NCI-H146 (cell line): Measurements from ENCODE around the gene GNL2.
"Not testable (repeated sequence)": the region's sequence is repeated elsewhere in the genome, so short reads cannot be mapped to it uniquely, and the experiment has no call there.

ENCODE experiments used
- DNase-seq: peaks from one replicate; lab custom pipeline; 2025; lab: John Stamatoyannopoulos, UW

The GNL2 gene

GRCh38 chr1:37559957-37560379, 35.8 kb downstream of the GNL2 start:
- DNase-seq: not testable (repeated sequence)

GRCh38 chr1:37559080-37559479, 36.7 kb downstream of the GNL2 start:
- DNase-seq: no peak

GRCh38 chr1:37558411-37558810, 37.3 kb downstream of the GNL2 start:
- no peak for DNase-seq

DNA sequence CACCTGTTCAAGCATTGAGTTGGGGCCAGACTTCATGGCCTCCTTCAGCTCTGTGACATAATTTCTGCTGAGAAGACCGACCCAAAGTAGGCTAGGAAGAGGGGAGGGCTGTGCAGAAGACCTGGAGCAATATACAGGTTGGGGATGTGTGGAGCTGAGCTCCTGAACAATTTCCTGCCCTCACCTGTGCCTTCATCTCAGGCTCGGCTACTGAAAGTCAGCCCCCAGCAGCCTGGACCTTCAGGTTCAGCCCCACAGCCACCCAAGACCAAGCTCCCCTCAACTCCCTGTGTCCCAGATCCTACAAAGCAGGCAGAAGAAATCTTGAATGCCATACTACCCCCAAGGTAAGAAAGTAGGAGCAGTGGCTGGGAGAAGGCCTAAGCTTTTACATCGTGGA, 38.3 kb downstream of the GNL2 start:
- no peak for DNase-seq

- peak; percentile 91 for DNase-seq
Measured at GRCh38 chr1:37556712-37557196, 39.0 kb downstream of the GNL2 start, which contains the start of gene DNALI1. DNALI1 (plus strand) TSS chr1:37556940; CDS start chr1:37556995, 55 bp downstream.

- peak; percentile 86 for DNase-seq
Measured at GRCh38 chr1:37553927-37554808, 41.6 kb downstream of the GNL2 start, which contains the start of gene SNIP1. SNIP1 (minus strand) TSS chr1:37554293; CDS start chr1:37554229, 64 bp downstream.

DNA sequence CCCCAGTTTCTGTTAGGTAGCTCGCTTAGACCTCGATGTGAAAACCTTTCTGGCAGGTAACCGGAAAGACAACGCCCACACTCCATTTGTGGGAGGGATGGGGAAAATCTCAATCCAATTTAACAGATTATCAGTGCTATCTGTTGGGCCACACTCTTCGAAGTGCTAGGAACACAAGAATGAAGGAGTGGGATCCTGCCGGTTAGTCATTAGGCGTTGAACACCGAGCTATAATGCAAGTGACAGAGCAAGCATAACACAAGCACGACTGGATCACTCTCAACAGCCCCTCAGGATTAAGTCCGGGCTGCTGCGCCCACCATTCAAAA, 42.2 kb downstream of the GNL2 start:
- DNase-seq: no peak

DNA sequence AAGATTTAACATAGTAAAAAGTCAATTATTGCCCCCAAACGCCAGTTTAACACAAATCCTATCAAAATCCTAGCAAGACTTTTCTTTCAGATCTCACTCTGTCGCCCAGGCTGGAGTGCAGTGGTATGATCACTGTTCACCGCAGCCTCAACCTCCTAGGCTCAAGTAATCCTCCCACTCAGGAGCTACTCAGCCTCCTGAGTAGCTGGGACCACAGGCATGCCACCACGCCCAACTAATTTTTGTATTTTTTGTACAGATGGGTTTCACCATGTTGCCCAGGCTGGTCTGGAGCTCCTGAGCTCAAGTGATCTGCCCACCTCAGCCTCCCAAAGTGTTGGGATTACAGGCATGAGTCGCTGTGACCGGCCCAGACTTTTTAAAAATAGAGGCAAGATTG, 46.4 kb downstream of the GNL2 start:
- no peak for DNase-seq

DNA sequence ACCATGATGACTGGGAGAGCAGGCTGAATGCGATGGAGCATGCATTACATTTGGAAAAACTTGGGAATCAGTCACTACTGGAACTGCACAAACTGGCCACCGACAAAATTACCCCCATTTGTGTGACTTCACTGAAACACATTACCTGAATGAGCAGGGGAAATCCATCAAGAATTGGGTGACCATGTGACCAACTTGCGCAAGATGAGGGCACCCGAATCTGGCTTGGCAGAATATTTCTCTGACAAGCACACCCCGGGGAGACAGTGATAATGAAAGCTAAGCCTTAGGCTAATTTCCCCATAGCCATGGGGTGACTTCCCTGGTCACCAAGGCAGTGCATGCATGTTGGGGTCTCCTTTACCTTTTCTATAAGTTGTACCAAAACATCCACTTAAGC, 50.7 kb downstream of the GNL2 start:
- DNase-seq: no peak

- DNase-seq: no peak
Measured at GRCh38 chr1:37544530-37544929, 51.2 kb downstream of the GNL2 start.

- no peak for DNase-seq
Measured at GRCh38 chr1:37540036-37540785, 55.5 kb downstream of the GNL2 start.

- not testable (repeated sequence) for DNase-seq
Measured at GRCh38 chr1:37539154-37539553, 56.6 kb downstream of the GNL2 start.

DNA sequence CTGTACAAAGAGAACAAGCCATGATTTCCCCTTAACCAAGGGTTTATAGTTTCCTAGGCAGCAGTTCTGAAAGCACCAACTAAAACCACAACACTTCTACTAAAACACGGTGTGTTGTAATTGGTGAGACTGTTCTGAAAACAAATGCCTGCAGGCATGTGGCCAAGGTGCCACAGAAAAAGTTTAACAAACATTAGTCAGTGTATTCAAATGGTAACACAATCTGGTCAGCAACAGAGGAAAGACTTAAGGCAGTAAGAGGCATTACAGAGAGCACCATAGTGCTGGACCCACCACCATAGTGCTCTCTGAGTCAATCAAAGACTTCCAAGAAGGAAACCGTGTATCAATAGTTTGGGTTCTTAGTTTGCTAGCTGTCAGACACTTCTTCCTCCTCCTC, 58.4 kb downstream of the GNL2 start:
- DNase-seq: no peak

GRCh38 chr1:37533317-37534093, 62.2 kb downstream of the GNL2 start:
- no peak for DNase-seq

DNA sequence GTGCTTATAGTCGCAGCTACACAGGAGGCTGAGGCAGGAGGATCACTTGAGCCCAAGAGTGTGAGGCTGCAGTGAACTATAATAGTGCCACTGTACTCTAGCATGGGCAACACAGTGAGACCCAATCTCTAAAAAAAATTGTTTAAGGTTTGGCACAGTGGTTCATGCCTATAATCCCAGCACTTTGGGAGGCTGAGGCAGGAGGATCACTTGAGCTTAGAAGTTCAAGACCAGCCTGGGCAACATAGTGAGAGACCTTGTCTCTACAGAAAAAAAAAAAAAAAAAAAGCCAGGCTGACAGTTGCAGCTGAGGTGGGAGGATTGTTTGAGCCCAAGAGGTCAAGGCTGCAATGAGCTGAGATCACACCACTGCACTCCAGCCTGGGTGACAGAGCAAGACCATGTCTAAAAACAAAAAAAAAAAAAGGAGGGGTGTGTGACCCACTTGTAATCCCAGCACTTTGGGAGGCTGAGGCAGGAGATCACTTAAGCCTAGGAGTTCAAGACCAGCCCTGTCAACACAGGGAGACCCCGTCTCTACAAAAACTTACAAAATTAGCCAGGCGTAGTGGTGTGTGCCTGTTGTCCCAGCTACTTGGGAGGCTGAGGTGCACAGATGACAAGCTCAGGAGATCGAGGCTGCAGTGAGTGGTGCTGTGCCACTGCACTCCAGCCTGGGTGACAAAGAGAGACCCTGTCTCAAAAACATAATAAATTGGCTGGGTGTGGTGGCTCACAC, 63.1 kb downstream of the GNL2 start:
- DNase-seq: not testable (repeated sequence)

DNA sequence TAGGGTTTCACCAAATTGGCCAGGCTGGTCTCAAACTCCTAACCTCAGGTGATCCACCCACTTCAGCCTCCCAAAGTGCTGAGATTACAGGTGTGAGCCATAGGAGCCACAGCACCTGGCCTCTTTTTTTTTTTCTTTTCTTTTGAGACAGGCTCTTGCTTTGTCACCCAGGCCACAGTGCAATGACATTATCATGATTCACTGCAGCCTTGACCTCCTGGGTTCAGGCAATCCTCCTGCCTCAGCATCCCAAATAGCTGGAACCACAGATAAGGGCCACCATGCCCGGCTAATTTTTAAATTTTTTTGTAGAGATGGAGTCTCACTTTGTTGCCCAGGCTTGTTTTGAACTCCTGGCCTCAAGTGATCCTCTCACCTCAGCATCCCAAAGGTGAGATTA, 65.8 kb downstream of the GNL2 start:
- not testable (repeated sequence) for DNase-seq

- no peak for DNase-seq
Measured at GRCh38 chr1:37519613-37520012, 76.1 kb downstream of the GNL2 start.

GRCh38 chr1:37518929-37519328, 76.8 kb downstream of the GNL2 start:
- not testable (repeated sequence) for DNase-seq

GRCh38 chr1:37518241-37518640, 77.5 kb downstream of the GNL2 start:
- DNase-seq: not testable (repeated sequence)

GRCh38 chr1:37517569-37517968, 78.2 kb downstream of the GNL2 start:
- DNase-seq: no peak
